ENCODE measurements around the gene PTPRU. TPM values are rescaled to one million over a fixed set of nuclear protein-coding genes. Genes with fewer than 3 reads are reported as not detected.
A peak's percentile ranks its signal among the peaks of the same experiment; 100 is the strongest.

Gene PTPRU
- total RNA-seq, 1 donor from 2014 or later: 37.3 TPM

DNA sequence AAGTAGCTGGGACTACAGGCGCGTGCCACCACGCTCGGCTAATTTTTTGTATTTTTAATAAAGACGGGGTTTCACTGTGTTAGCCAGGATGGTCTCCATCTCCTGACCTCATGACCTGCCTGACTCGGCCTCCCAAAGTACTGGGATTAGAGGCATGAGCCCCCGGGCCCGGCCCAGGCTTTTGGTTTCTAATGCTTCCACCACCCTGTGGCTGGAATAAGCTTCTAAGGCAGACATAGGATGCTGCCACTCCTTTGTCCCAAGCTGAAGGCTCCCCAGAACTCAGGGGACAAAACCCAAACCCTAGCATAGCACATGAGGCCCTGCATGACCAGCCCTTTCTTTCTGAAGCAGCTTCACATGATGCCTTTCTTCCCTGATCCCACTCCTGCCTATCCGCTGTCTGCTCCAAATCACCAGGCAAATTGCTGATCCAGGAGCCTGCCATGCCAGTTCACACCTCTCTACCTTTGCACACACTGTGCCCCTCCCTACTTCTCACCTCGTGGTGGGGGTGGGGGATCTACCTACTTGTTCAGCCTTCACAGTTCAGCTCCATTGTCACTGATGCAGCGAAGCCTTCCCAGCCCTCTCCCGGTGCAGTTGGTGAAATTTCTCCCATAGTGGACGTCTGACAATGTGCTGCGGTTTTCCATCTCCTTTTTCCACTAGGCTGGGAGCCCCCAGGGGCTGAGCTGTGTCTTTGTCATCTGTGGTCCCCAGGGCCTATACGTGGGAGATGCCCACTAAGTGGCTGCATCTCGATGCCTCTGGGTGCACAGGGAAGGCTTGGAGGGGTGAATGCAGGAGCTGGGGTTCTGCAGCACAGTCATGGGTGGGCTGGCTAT is 6.9 kb downstream of the PTPRU start:
- Histone ChIP-seq H3K4me3 (no peak overlapping the region), H3K36me3 (no peaks in the 10 kb centered on the region), H3K27ac (no peak overlapping the region), H3K4me1 (peaks cover 26% of the 10 kb centered on the region), H3K27me3 (no peaks in the 10 kb centered on the region), H3K9me3 (no peaks in the 10 kb centered on the region)
- intact Hi-C loops (cut with DNase I): no loop called here
- TF ChIP-seq POLR2AphosphoS5 (IDR thresholded peaks at IDR 0.05; ENCODE audit: insufficient read depth in 1 of 2, low read depth in 1 of 2) (no peak), POLR2A (IDR thresholded peaks at IDR 0.05) (no peak)
- TF ChIP-seq, protein P1, sequence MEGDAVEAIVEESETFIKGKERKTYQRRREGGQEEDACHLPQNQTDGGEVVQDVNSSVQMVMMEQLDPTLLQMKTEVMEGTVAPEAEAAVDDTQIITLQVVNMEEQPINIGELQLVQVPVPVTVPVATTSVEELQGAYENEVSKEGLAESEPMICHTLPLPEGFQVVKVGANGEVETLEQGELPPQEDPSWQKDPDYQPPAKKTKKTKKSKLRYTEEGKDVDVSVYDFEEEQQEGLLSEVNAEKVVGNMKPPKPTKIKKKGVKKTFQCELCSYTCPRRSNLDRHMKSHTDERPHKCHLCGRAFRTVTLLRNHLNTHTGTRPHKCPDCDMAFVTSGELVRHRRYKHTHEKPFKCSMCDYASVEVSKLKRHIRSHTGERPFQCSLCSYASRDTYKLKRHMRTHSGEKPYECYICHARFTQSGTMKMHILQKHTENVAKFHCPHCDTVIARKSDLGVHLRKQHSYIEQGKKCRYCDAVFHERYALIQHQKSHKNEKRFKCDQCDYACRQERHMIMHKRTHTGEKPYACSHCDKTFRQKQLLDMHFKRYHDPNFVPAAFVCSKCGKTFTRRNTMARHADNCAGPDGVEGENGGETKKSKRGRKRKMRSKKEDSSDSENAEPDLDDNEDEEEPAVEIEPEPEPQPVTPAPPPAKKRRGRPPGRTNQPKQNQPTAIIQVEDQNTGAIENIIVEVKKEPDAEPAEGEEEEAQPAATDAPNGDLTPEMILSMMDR (IDR thresholded peaks at IDR 0.05): no peak
- no peak for DNase-seq (ENCODE audit: extremely low spot score in 2 of 2)

- no peaks in the 10 kb centered on the region for H3K36me3 ChIP-seq
- DNase-seq (ENCODE audit: extremely low spot score in 2 of 2): no peak
- intact Hi-C loops (cut with DNase I): no loop called here
- H3K9me3 ChIP-seq: no peaks in the 10 kb centered on the region
- no peak overlapping the region for H3K4me3 ChIP-seq
- H3K27me3 ChIP-seq: no peaks in the 10 kb centered on the region
- peaks cover 20% of the 10 kb centered on the region for H3K4me1 ChIP-seq
- TF ChIP-seq POLR2AphosphoS5 (IDR thresholded peaks at IDR 0.05; ENCODE audit: insufficient read depth in 1 of 2, low read depth in 1 of 2) (no peak), POLR2A (IDR thresholded peaks at IDR 0.05) (no peak)
- TF ChIP-seq, protein P1 (IDR thresholded peaks at IDR 0.05): no peak
- peak overlapping the region; percentile 27 for H3K27ac ChIP-seq
These were observed 7.5 kb downstream of the PTPRU start for GRCh38 chr1:29243871-29244200.

GRCh38 chr1:29245261-29245660 is 8.9 kb downstream of the PTPRU start:
- H3K36me3 ChIP-seq: no peaks in the 10 kb centered on the region
- no peak overlapping the region for H3K4me3 ChIP-seq
- H3K9me3 ChIP-seq: no peaks in the 10 kb centered on the region
- H3K27me3 ChIP-seq: no peaks in the 10 kb centered on the region
- intact Hi-C loops (cut with DNase I): loop anchor here (5.0 kb wide), 1 partner anchor 467 kb away; no protein-coding TSS in a partner anchor
- TF ChIP-seq POLR2AphosphoS5 (IDR thresholded peaks at IDR 0.05; ENCODE audit: insufficient read depth in 1 of 2, low read depth in 1 of 2) (no peak), POLR2A (IDR thresholded peaks at IDR 0.05) (no peak)
- TF ChIP-seq, protein P1 (IDR thresholded peaks at IDR 0.05): no peak
- H3K4me1 ChIP-seq: peaks cover 11% of the 10 kb centered on the region
- no peak for DNase-seq (ENCODE audit: extremely low spot score in 2 of 2)
- no peak overlapping the region for H3K27ac ChIP-seq

DNA sequence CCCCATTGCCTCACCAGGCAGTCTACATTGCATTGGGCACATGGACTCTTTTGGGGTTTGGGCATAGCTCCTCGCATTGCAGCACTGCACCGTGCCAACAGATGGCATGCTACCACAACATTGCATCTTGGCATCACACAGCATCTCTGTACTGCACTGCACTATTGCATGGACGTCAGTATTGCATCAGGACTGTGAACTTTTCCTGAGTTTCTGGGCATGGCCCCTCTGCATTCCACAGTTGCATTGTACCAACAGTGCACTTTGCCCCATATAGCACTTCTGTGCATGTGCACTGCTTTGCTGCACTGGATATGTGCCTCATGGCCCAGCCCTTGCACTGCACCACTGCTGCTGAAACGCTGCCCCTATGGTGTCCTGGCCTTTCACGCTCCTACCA is 9.6 kb downstream of the PTPRU start:
- TF ChIP-seq POLR2A (IDR thresholded peaks at IDR 0.05) (no peak), POLR2AphosphoS5 (IDR thresholded peaks at IDR 0.05; ENCODE audit: insufficient read depth in 1 of 2, low read depth in 1 of 2) (no peak)
- TF ChIP-seq, protein P1 (IDR thresholded peaks at IDR 0.05): no peak
- intact Hi-C loops (cut with DNase I): loop anchor here (5.0 kb wide), 1 partner anchor 466 kb away; no protein-coding TSS in a partner anchor
- H3K9me3 ChIP-seq: no peaks in the 10 kb centered on the region
- H3K27me3 ChIP-seq: no peaks in the 10 kb centered on the region
- H3K27ac ChIP-seq: no peak overlapping the region
- no peaks in the 10 kb centered on the region for H3K36me3 ChIP-seq
- H3K4me1 ChIP-seq: peaks cover 11% of the 10 kb centered on the region
- no peak overlapping the region for H3K4me3 ChIP-seq
- no peak for DNase-seq (ENCODE audit: extremely low spot score in 2 of 2)

GRCh38 chr1:29247044-29247443 is 10.7 kb downstream of the PTPRU start:
- no peak for DNase-seq (ENCODE audit: extremely low spot score in 2 of 2)
- Histone ChIP-seq H3K4me3 (no peak overlapping the region), H3K36me3 (no peaks in the 10 kb centered on the region), H3K27ac (no peak overlapping the region), H3K4me1 (peaks cover 11% of the 10 kb centered on the region), H3K9me3 (no peaks in the 10 kb centered on the region), H3K27me3 (no peaks in the 10 kb centered on the region)
- intact Hi-C loops (cut with DNase I): loop anchor here (5.0 kb wide), 1 partner anchor 465 kb away; no protein-coding TSS in a partner anchor
- TF ChIP-seq, protein P1 (IDR thresholded peaks at IDR 0.05): no peak
- TF ChIP-seq POLR2AphosphoS5 (IDR thresholded peaks at IDR 0.05; ENCODE audit: insufficient read depth in 1 of 2, low read depth in 1 of 2) (no peak), POLR2A (IDR thresholded peaks at IDR 0.05) (no peak)

Data from vagina (tissue), 2 donors.